B cell (primary cell): ENCODE measurements around the gene SLC16A12. TPM values are rescaled to one million over a fixed set of nuclear protein-coding genes. Genes with fewer than 3 reads are reported as not detected.

ENCODE experiments used
- ATAC-seq: fragments of 200-7000 bp; cut with Tn5 transposase; one replicate; pipeline ENCODE4 v1.10.0; 2021; ENCODE audit warnings: low read depth, mild to moderate bottlenecking, moderate number of reproducible peaks, moderate library complexity
- CTCF ChIA-PET: fragments of 350-600 bp; sonication (Branson Sonifier 250); formaldehyde crosslinking; loops from one replicate; lab custom pipeline; 2021; ENCODE audit warnings: antibody characterized with exemption, inconsistent platforms; lab: Charles Lee
- POLR2A ChIA-PET: fragments of 350-600 bp; sonication (Branson Sonifier 250); formaldehyde crosslinking; loops from one replicate; lab custom pipeline; 2021; ENCODE audit warnings: antibody characterized with exemption; lab: Charles Lee
- DNase-seq: peaks from one replicate; pipeline ENCODE4 v3.0.0; 2013
- H2AFZ ChIP-seq: 2 replicates; pipeline ENCODE4 v1.6.1; 2012; ENCODE audit warnings: mild to moderate bottlenecking, low read depth, low read length; ENCODE audit not compliant: insufficient read depth, poor library complexity, severe bottlenecking
- H3K27ac ChIP-seq, 2 donors: 1 replicate in 1 of 2; 2 replicates in 1 of 2; pipeline ENCODE4 v1.5.1; 2012 to 2013; ENCODE audit warnings: low read length in 2 of 2, mild to moderate bottlenecking in 2 of 2, moderate library complexity in 1 of 2
- H3K27me3 ChIP-seq, 4 experiments: fragments of 200-600 bp in 1 of 4; sonication (generic) in 1 of 4; replicated peaks in 1 of 4; 1 replicate in 2 of 4; 2 replicates in 2 of 4; pipeline versions ENCODE4 v1.6.1 to v1.7.0; 2013 to 2016; ENCODE audit warnings: low read length in 3 of 4, mild to moderate bottlenecking in 2 of 4, mixed read lengths in 1 of 4, moderate library complexity in 1 of 4; ENCODE audit not compliant: insufficient read depth in 4 of 4, control insufficient read depth in 3 of 4; ENCODE audit errors: control extremely low read depth in 1 of 4
- H3K36me3 ChIP-seq, 2 experiments: replicated peaks in 1 of 2; 1 replicate in 1 of 2; 2 replicates in 1 of 2; pipeline versions ENCODE4 v1.6.1 to v1.7.1; 2013; ENCODE audit warnings: low read length in 1 of 2; ENCODE audit not compliant: insufficient read depth in 2 of 2, control insufficient read depth in 1 of 2; ENCODE audit errors: control extremely low read depth in 1 of 2, extremely low read depth in 1 of 2
- H3K4me1 ChIP-seq, 2 donors: fragments of 200-600 bp in 1 of 2; sonication (generic) in 1 of 2; 1 replicate in 1 of 2; 2 replicates in 1 of 2; pipeline versions ENCODE4 v1.5.1 to v1.6.1; 2013 to 2017; ENCODE audit warnings: low read length in 2 of 2; ENCODE audit not compliant: control insufficient read depth in 2 of 2, insufficient read depth in 2 of 2
- H3K4me2 ChIP-seq: replicated peaks from 2 replicates; pipeline ENCODE3; 2012; ENCODE audit warnings: mild to moderate bottlenecking, low read depth, low read length; ENCODE audit not compliant: poor library complexity, severe bottlenecking
- H3K4me3 ChIP-seq, 5 experiments: fragments of 200-600 bp in 1 of 5; sonication (generic) in 1 of 5; 1 replicate in 3 of 5; 2 replicates in 2 of 5; pipeline versions ENCODE4 v1.5.1 to v1.7.0; 2011 to 2016; ENCODE audit warnings: low read length in 4 of 5, mild to moderate bottlenecking in 4 of 5, low read depth in 2 of 5, control low read depth in 1 of 5, moderate library complexity in 1 of 5; ENCODE audit not compliant: insufficient read depth in 1 of 5; ENCODE audit errors: control extremely low read depth in 1 of 5, extremely low read depth in 1 of 5
- H3K79me2 ChIP-seq: fragments of 200-600 bp; sonication (generic); one replicate; pipeline ENCODE4 v1.6.0; 2016; ENCODE audit warnings: low read length; ENCODE audit not compliant: control insufficient read depth, insufficient read depth
- H3K9ac ChIP-seq: fragments of 200-600 bp; sonication (generic); 2 replicates; pipeline ENCODE4 v1.6.1; 2017; ENCODE audit warnings: mild to moderate bottlenecking, low read length, moderate library complexity
- H3K9me3 ChIP-seq, 3 donors: one replicate each; pipeline versions ENCODE4 v1.6.1 to v1.7.1; 2013; ENCODE audit warnings: low read length in 2 of 3; ENCODE audit not compliant: control insufficient read depth in 2 of 3, insufficient read depth in 1 of 3; ENCODE audit errors: control extremely low read depth in 1 of 3
- H4K20me1 ChIP-seq: 2 replicates; pipeline ENCODE4 v1.6.0; 2012; ENCODE audit warnings: mild to moderate bottlenecking, low read length; ENCODE audit not compliant: insufficient read depth, control insufficient read depth, poor library complexity, severe bottlenecking
- H3K27ac Mint-ChIP-seq: one replicate; pipeline ENCODE4 v1.8.0; 2021; ENCODE audit warnings: mixed read lengths
- H3K27me3 Mint-ChIP-seq: one replicate; pipeline ENCODE4 v1.8.0; 2021; ENCODE audit warnings: mixed read lengths
- H3K4me1 Mint-ChIP-seq: one replicate; pipeline ENCODE4 v1.8.0; 2021; ENCODE audit warnings: mixed read lengths
- H3K4me3 Mint-ChIP-seq: one replicate; pipeline ENCODE4 v1.8.0; 2021; ENCODE audit warnings: mixed read lengths
- H3K9me3 Mint-ChIP-seq: one replicate; pipeline ENCODE4 v1.8.0; 2022; ENCODE audit warnings: mixed read lengths; ENCODE audit not compliant: insufficient read depth
- CTCF ChIP-seq: fragments of 200-600 bp; IDR thresholded peaks from one replicate; pipeline ENCODE4 v1.8.0; 2022; ENCODE audit warnings: antibody characterized with exemption, mild to moderate bottlenecking
- EZH2 ChIP-seq: IDR thresholded peaks from 2 replicates; pipeline ENCODE4 v1.6.1; 2012; ENCODE audit warnings: borderline replicate concordance, low read depth, mild to moderate bottlenecking, moderate library complexity, low read length; ENCODE audit not compliant: insufficient read depth, poor library complexity, severe bottlenecking
- WGBS: methylation state at CpG from one replicate; pipeline ENCODE4 v1.1.5; 2013; ENCODE audit warnings: missing lambda C conversion rate; ENCODE audit not compliant: insufficient coverage; 5-methylcytosine and 5-hydroxymethylcytosine counted together
- intact Hi-C: fragments of 100-400 bp; cut with micrococcal nuclease; formaldehyde crosslinking; loops from one replicate; pipeline ENCODE4 v1.10.0; 2022
- polyA plus RNA-seq: library from polyadenylated mRNA; depleted of rRNA; stranded (reverse); fragments of >200 nt; gene quantifications from 2 replicates; pipeline ENCODE4 v1.2.3, GENCODE V29; 2012
- total RNA-seq, 2 donors: library from RNA; stranded (reverse); fragments of 120-200 nt in 1 of 2; gene quantifications; 1 replicate in 1 of 2; 2 replicates in 1 of 2; pipeline versions ENCODE4 v1.2.3 to v1.2.4, GENCODE V29; 2013 to 2022

SLC16A12 gene
- total and polyA plus RNA-seq, 2 donors (not counting 1 experiment from before 2014, with no cell fraction given), result not detected

- H3K4me2 ChIP-seq, result no peak overlapping the region
- Mint-ChIP-seq H3K9me3 (no peaks in the 10 kb centered on the region), H3K27me3 (peaks cover 3% of the 10 kb centered on the region), H3K27ac (no peak overlapping the region), H3K4me1 (no peaks in the 10 kb centered on the region), H3K4me3 (no peak overlapping the region)
- no peaks in the 10 kb centered on the region for H3K4me1 ChIP-seq
- intact Hi-C loops, result no loop called here
- H3K4me3 ChIP-seq, result no peak overlapping the region
- DNase-seq (no peak), ATAC-seq (no peak)
- CTCF ChIA-PET, result no interaction called here
- TF ChIP-seq EZH2 (no peak), CTCF (no peak)
- H3K36me3 ChIP-seq, result no peaks in the 10 kb centered on the region
- no peak overlapping the region for H3K27ac ChIP-seq
- no peak overlapping the region for H2AFZ ChIP-seq
- H3K27me3 ChIP-seq, result peaks cover 0 to 3% (median under 1%) of the 10 kb centered on the region in 4 experiments
- H4K20me1 ChIP-seq, result no peaks in the 10 kb centered on the region
- POLR2A ChIA-PET, result no interaction called here
- no peaks in the 10 kb centered on the region for H3K79me2 ChIP-seq
- 85% methylated on average over 2 of the region's 3 CpGs for WGBS
- no peaks in the 10 kb centered on the region for H3K9me3 ChIP-seq
- H3K9ac ChIP-seq, result no peak overlapping the region
Observed at GRCh38 chr10:89518108-89518507, 17.3 kb downstream of the SLC16A12 start.

GRCh38 chr10:89516149-89516832, 19.1 kb downstream of the SLC16A12 start:
- Mint-ChIP-seq H3K4me3 (no peak overlapping the region), H3K4me1 (no peaks in the 10 kb centered on the region), H3K27ac (no peak overlapping the region), H3K9me3 (no peaks in the 10 kb centered on the region), H3K27me3 (peaks cover 3% of the 10 kb centered on the region)
- Histone ChIP-seq H3K79me2 (no peaks in the 10 kb centered on the region), H3K27me3 (peaks cover 0 to 3% (median 0%) of the 10 kb centered on the region in 4 experiments), H3K9ac (no peak overlapping the region), H3K4me1 (no peaks in the 10 kb centered on the region), H3K4me3 (no peak overlapping the region), H3K27ac (no peak overlapping the region), H3K4me2 (no peak overlapping the region), H4K20me1 (no peaks in the 10 kb centered on the region), H2AFZ (no peak overlapping the region), H3K9me3 (no peaks in the 10 kb centered on the region), H3K36me3 (no peaks in the 10 kb centered on the region)
- ChIA-PET POLR2A (no interaction called here), CTCF (no interaction called here)
- WGBS, result 100% methylated on average over 2 of the region's 7 CpGs
- intact Hi-C loops, result no loop called here
- DNase-seq (no peak), ATAC-seq (no peak)
- TF ChIP-seq EZH2, result no peak
- no peak for TF ChIP-seq CTCF
